ENCODE data around the gene TNS3.

DNA sequence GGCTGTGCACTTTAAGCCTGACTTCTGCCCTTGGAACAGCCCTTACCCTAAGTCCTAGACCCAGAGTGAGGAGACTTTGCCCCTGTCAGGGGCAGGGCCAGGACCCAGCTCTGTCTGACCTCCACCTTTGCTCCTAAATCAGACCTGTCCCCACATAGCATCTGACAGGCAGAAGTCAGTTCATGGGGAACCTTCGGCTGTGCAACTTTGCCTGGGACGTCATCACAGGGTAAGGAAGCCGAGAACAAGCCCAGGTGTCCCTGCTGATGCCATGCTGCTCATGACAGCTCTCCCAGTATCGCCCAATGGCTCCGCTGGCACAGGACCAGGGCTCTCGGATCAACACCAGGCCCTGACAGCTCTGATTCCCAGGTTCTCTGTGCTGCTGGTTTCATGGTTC, 55.4 kb downstream of the TNS3 start:
- TF ChIP-seq, protein P1, sequence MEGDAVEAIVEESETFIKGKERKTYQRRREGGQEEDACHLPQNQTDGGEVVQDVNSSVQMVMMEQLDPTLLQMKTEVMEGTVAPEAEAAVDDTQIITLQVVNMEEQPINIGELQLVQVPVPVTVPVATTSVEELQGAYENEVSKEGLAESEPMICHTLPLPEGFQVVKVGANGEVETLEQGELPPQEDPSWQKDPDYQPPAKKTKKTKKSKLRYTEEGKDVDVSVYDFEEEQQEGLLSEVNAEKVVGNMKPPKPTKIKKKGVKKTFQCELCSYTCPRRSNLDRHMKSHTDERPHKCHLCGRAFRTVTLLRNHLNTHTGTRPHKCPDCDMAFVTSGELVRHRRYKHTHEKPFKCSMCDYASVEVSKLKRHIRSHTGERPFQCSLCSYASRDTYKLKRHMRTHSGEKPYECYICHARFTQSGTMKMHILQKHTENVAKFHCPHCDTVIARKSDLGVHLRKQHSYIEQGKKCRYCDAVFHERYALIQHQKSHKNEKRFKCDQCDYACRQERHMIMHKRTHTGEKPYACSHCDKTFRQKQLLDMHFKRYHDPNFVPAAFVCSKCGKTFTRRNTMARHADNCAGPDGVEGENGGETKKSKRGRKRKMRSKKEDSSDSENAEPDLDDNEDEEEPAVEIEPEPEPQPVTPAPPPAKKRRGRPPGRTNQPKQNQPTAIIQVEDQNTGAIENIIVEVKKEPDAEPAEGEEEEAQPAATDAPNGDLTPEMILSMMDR (IDR thresholded peaks at IDR 0.05; ENCODE audit: insufficient read depth, low read length): no peak
- TF ChIP-seq POLR2AphosphoS5 (IDR thresholded peaks at IDR 0.05; ENCODE audit: low read depth): no peak

Data from HL-60 (cell line).